HCT116 (cell line): ENCODE measurements around the gene DUSP6. TPM values are rescaled to one million over a fixed set of nuclear protein-coding genes. Genes with fewer than 3 reads are reported as not detected.

Source experiments
- ATAC-seq: fragments of 200-7000 bp; cut with Tn5 transposase; 2 replicates; pipeline ENCODE4 v1.9.1; 2020; ENCODE audit warnings: mild to moderate bottlenecking, moderate library complexity
- BruUV-seq: library from RNA; stranded (reverse); fragments of 400-500 nt; replicated peaks from 2 replicates; lab custom pipeline; 2021; lab: Mats Ljungman, UMichigan
- CTCF ChIA-PET: fragments of 300-600 bp; sonication (Branson Sonifier 250); formaldehyde crosslinking; loops from one replicate; lab custom pipeline; 2021; ENCODE audit warnings: antibody characterized with exemption; lab: Charles Lee
- POLR2A ChIA-PET: fragments of 300-600, 350-600 bp; sonication (Branson Sonifier 250); formaldehyde crosslinking; loops from one replicate; lab custom pipeline; 2021; ENCODE audit warnings: antibody characterized with exemption; lab: Charles Lee
- RAD21 ChIA-PET, 2 experiments: fragments of 300-600 bp; sonication (Branson Sonifier 250); formaldehyde crosslinking; loops; one replicate each; lab custom pipeline; 2023; ENCODE audit warnings: low total read pairs in 2 of 2; ENCODE audit not compliant: uncharacterized antibody in 2 of 2, unreplicated experiment in 2 of 2, low non-redundant PET in 1 of 2; lab: Charles Lee
- DNase-seq: peaks from one replicate; pipeline ENCODE4 v3.0.0-alpha.2; 2010; ENCODE audit warnings: low read depth, low spot score
- H2AFZ ChIP-seq: fragments of 200-600 bp; shearing (Covaris generic), sonication (generic); 2 replicates; pipeline ENCODE4 v1.6.1; 2017; ENCODE audit warnings: low read depth, mixed run types, mixed read lengths, antibody characterized with exemption, low read length; ENCODE audit not compliant: poor library complexity, severe bottlenecking
- H3K27ac ChIP-seq: 2 replicates; pipeline ENCODE4 v1.5.1; 2012; ENCODE audit warnings: low read depth, low read length
- H3K27me3 ChIP-seq: fragments of 200-600 bp; sonication (generic); 2 replicates; pipeline ENCODE4 v1.6.1; 2016; ENCODE audit warnings: mixed run types, low read length, mixed read lengths; ENCODE audit not compliant: insufficient read depth
- H3K36me3 ChIP-seq, 2 experiments: fragments of 200-500 bp in 1 of 2; fragments of 200-600 bp in 1 of 2; sonication (Bioruptor generic) in 1 of 2; sonication (generic) in 1 of 2; 2 replicates each; pipeline versions ENCODE4 v1.5.1 to v1.6.1; 2014 to 2016; ENCODE audit warnings: low read length in 2 of 2, inconsistent platforms in 1 of 2, mixed read lengths in 1 of 2, mixed run types in 1 of 2; ENCODE audit not compliant: insufficient read depth in 2 of 2, control insufficient read depth in 1 of 2
- H3K4me1 ChIP-seq, 2 experiments: fragments of 200-600 bp in 1 of 2; sonication (generic) in 1 of 2; 2 replicates each; pipeline versions ENCODE4 v1.5.1 to v1.6.1; 2012 to 2017; ENCODE audit warnings: low read length in 2 of 2, inconsistent platforms in 1 of 2, mild to moderate bottlenecking in 1 of 2, mixed read lengths in 1 of 2, mixed run types in 1 of 2, moderate library complexity in 1 of 2; ENCODE audit not compliant: insufficient read depth in 2 of 2, control insufficient read depth in 1 of 2
- H3K4me2 ChIP-seq: fragments of 200-600 bp; sonication (generic); 2 replicates; pipeline ENCODE4 v1.6.1; 2017; ENCODE audit warnings: mixed run types, low read length, mixed read lengths
- H3K4me3 ChIP-seq, 2 experiments: fragments of 200-600 bp in 1 of 2; sonication (generic) in 1 of 2; replicated peaks in 1 of 2; 2 replicates each; pipeline ENCODE4 v1.5.1; 2011 to 2016; ENCODE audit warnings: low read length in 2 of 2, control low read depth in 1 of 2, low read depth in 1 of 2, mild to moderate bottlenecking in 1 of 2, mixed read lengths in 1 of 2, mixed run types in 1 of 2
- H3K79me2 ChIP-seq: fragments of 200-600 bp; sonication (generic); 2 replicates; pipeline ENCODE4 v1.6.1; 2017; ENCODE audit warnings: mild to moderate bottlenecking, mixed run types, low read length, moderate library complexity, mixed read lengths; ENCODE audit not compliant: insufficient read depth
- H3K9ac ChIP-seq: fragments of 200-600 bp; sonication (generic); 2 replicates; pipeline ENCODE4 v1.6.1; 2016; ENCODE audit warnings: low read length, mixed read lengths
- H3K9me2 ChIP-seq: fragments of 200-600 bp; sonication (generic), shearing (Covaris generic); 2 replicates; pipeline ENCODE4 v1.6.1; 2017; ENCODE audit warnings: mixed run types, mild to moderate bottlenecking, moderate library complexity; ENCODE audit not compliant: insufficient read depth
- H3K9me3 ChIP-seq, 2 experiments: fragments of 200-500 bp in 1 of 2; fragments of 200-600 bp in 1 of 2; sonication (Bioruptor generic) in 1 of 2; sonication (generic) in 1 of 2; 2 replicates each; pipeline ENCODE4 v1.6.1; 2014 to 2017; ENCODE audit warnings: low read length in 2 of 2, mixed read lengths in 2 of 2, inconsistent platforms in 1 of 2, low read depth in 1 of 2, mild to moderate bottlenecking in 1 of 2, mixed run types in 1 of 2, moderate library complexity in 1 of 2; ENCODE audit not compliant: control insufficient read depth in 1 of 2, insufficient read depth in 1 of 2
- H4K20me1 ChIP-seq: fragments of 200-600 bp; sonication (generic), shearing (Covaris generic); 2 replicates; pipeline ENCODE4 v1.6.1; 2017; ENCODE audit warnings: mixed run types, mild to moderate bottlenecking, moderate library complexity; ENCODE audit not compliant: insufficient read depth
- CEBPB ChIP-seq: IDR thresholded peaks from 2 replicates; pipeline ENCODE4 v1.6.1; 2012; ENCODE audit warnings: low read depth
- EGR1 ChIP-seq: IDR thresholded peaks from 2 replicates; pipeline ENCODE4 v1.6.1; 2012; ENCODE audit warnings: low read depth
- EZH2 ChIP-seq: fragments of 200-600 bp; sonication (generic); IDR thresholded peaks from 2 replicates; pipeline ENCODE4 v1.6.1; 2017; ENCODE audit warnings: antibody characterized with exemption, mixed run types
- EZH2phosphoT487 ChIP-seq: fragments of 200-600 bp; IDR thresholded peaks from 2 replicates; pipeline ENCODE4 v1.6.1; 2018; ENCODE audit warnings: antibody characterized with exemption, borderline replicate concordance
- FOSL1 ChIP-seq: IDR thresholded peaks from 2 replicates; pipeline ENCODE4 v1.6.1; 2012; ENCODE audit warnings: low read depth
- RAD21 ChIP-seq: IDR thresholded peaks from 2 replicates; pipeline ENCODE4 v1.6.1; 2012; ENCODE audit warnings: low read depth, mild to moderate bottlenecking
- SP1 ChIP-seq: IDR thresholded peaks from 2 replicates; pipeline ENCODE4 v1.6.1; 2012; ENCODE audit warnings: low read depth
- SRF ChIP-seq: IDR thresholded peaks from 2 replicates; pipeline ENCODE4 v1.6.1; 2012; ENCODE audit warnings: low read depth
- TCF7L2 ChIP-seq: IDR thresholded peaks from 2 replicates; pipeline ENCODE4 v1.7.0; 2011; ENCODE audit warnings: borderline replicate concordance, inconsistent platforms; ENCODE audit not compliant: insufficient read depth, insufficient read length; ENCODE audit errors: extremely low read depth
- intact Hi-C: fragments of 100-400 bp; cut with micrococcal nuclease; formaldehyde crosslinking; loops from 2 replicates; pipeline ENCODE4 v1.10.0; 2022
- total RNA-seq: library from RNA; stranded (reverse); gene quantifications from one replicate; pipeline ENCODE4 v1.2.1, GENCODE V29; 2021; ENCODE audit not compliant: unreplicated experiment
- TF ChIP-seq, protein P1 (sequence below): IDR thresholded peaks from 2 replicates; pipeline ENCODE4 v1.6.1; 2012
- TF ChIP-seq, protein P2 (sequence below): IDR thresholded peaks from 2 replicates; pipeline ENCODE4 v1.6.1; 2012; ENCODE audit warnings: low read depth
- TF ChIP-seq, protein P3 (sequence below): IDR thresholded peaks from 2 replicates; pipeline ENCODE4 v1.6.1; 2011; ENCODE audit warnings: mild to moderate bottlenecking, low read length, moderate library complexity; ENCODE audit not compliant: insufficient replicate concordance; ENCODE audit errors: extremely low read depth
- TF ChIP-seq, protein P4 (sequence below), 3 experiments: fragments of 200-600 bp in 1 of 3; sonication (generic) in 1 of 3; IDR thresholded peaks in 2 of 3; conservative IDR thresholded peaks in 1 of 3; 2 replicates each; pipeline ENCODE4 v1.5.1; 2012 to 2017; ENCODE audit warnings: low read depth in 2 of 3, low read length in 2 of 3, antibody characterized with exemption in 1 of 3, borderline replicate concordance in 1 of 3, control low read depth in 1 of 3, mild to moderate bottlenecking in 1 of 3, mixed read lengths in 1 of 3, mixed run types in 1 of 3, moderate library complexity in 1 of 3; ENCODE audit not compliant: insufficient read depth in 1 of 3

The DUSP6 gene
- total RNA-seq, 1 experiment from 2014 or later: 219 TPM

DNA sequence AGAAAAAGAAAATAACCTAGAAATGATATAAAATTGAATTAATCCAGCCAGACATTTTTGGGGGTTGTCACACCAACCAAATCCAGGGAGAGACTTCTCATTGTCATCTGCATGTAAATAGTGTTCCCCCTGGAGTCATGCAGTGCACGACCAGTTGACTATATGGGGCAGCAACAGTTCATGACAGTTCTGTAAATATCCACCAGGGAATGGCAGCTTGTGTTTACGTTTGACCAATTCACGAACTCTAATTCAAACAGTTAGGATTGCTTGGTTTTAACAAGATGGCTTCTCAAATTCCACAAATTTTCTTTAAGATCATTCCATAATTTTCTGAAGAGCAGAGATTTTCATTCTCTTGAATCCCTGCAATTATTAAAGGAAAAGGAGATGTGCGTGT, 43.4 kb upstream of the DUSP6 start:
- Histone ChIP-seq H3K27ac (no peak overlapping the region), H3K9me3 (no peaks in the 10 kb centered on the region), H2AFZ (no peak overlapping the region), H3K9ac (no peak overlapping the region), H3K4me1 (peaks cover 0 to 2% of the 10 kb centered on the region in 2 experiments; a peak in 1 of 4 replicates), H3K36me3 (no peaks in the 10 kb centered on the region), H3K79me2 (no peaks in the 10 kb centered on the region), H3K4me2 (no peak overlapping the region), H3K27me3 (no peaks in the 10 kb centered on the region), H3K9me2 (no peaks in the 10 kb centered on the region), H4K20me1 (no peaks in the 10 kb centered on the region), H3K4me3 (no peak overlapping the region)
- ATAC-seq: no peak
- BruUV-seq: no TSS peak
- POLR2A ChIA-PET: no interaction called here
- CTCF ChIA-PET: no interaction called here
- no peak for TF ChIP-seq EGR1
- TF ChIP-seq, protein P1, sequence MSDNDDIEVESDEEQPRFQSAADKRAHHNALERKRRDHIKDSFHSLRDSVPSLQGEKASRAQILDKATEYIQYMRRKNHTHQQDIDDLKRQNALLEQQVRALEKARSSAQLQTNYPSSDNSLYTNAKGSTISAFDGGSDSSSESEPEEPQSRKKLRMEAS: no peak
- no peak for TF ChIP-seq EZH2
- no peak for TF ChIP-seq FOSL1
- TF ChIP-seq, protein P2, sequence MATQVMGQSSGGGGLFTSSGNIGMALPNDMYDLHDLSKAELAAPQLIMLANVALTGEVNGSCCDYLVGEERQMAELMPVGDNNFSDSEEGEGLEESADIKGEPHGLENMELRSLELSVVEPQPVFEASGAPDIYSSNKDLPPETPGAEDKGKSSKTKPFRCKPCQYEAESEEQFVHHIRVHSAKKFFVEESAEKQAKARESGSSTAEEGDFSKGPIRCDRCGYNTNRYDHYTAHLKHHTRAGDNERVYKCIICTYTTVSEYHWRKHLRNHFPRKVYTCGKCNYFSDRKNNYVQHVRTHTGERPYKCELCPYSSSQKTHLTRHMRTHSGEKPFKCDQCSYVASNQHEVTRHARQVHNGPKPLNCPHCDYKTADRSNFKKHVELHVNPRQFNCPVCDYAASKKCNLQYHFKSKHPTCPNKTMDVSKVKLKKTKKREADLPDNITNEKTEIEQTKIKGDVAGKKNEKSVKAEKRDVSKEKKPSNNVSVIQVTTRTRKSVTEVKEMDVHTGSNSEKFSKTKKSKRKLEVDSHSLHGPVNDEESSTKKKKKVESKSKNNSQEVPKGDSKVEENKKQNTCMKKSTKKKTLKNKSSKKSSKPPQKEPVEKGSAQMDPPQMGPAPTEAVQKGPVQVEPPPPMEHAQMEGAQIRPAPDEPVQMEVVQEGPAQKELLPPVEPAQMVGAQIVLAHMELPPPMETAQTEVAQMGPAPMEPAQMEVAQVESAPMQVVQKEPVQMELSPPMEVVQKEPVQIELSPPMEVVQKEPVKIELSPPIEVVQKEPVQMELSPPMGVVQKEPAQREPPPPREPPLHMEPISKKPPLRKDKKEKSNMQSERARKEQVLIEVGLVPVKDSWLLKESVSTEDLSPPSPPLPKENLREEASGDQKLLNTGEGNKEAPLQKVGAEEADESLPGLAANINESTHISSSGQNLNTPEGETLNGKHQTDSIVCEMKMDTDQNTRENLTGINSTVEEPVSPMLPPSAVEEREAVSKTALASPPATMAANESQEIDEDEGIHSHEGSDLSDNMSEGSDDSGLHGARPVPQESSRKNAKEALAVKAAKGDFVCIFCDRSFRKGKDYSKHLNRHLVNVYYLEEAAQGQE: no peak
- no peak for TF ChIP-seq TCF7L2
- TF ChIP-seq EZH2phosphoT487: no peak
- no peak for TF ChIP-seq CEBPB
- TF ChIP-seq, protein P3, sequence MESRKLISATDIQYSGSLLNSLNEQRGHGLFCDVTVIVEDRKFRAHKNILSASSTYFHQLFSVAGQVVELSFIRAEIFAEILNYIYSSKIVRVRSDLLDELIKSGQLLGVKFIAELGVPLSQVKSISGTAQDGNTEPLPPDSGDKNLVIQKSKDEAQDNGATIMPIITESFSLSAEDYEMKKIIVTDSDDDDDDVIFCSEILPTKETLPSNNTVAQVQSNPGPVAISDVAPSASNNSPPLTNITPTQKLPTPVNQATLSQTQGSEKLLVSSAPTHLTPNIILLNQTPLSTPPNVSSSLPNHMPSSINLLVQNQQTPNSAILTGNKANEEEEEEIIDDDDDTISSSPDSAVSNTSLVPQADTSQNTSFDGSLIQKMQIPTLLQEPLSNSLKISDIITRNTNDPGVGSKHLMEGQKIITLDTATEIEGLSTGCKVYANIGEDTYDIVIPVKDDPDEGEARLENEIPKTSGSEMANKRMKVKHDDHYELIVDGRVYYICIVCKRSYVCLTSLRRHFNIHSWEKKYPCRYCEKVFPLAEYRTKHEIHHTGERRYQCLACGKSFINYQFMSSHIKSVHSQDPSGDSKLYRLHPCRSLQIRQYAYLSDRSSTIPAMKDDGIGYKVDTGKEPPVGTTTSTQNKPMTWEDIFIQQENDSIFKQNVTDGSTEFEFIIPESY: no peak
- TF ChIP-seq, protein P4, sequence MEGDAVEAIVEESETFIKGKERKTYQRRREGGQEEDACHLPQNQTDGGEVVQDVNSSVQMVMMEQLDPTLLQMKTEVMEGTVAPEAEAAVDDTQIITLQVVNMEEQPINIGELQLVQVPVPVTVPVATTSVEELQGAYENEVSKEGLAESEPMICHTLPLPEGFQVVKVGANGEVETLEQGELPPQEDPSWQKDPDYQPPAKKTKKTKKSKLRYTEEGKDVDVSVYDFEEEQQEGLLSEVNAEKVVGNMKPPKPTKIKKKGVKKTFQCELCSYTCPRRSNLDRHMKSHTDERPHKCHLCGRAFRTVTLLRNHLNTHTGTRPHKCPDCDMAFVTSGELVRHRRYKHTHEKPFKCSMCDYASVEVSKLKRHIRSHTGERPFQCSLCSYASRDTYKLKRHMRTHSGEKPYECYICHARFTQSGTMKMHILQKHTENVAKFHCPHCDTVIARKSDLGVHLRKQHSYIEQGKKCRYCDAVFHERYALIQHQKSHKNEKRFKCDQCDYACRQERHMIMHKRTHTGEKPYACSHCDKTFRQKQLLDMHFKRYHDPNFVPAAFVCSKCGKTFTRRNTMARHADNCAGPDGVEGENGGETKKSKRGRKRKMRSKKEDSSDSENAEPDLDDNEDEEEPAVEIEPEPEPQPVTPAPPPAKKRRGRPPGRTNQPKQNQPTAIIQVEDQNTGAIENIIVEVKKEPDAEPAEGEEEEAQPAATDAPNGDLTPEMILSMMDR (IDR thresholded peaks at IDR 0.05 in 2 of 3, conservative IDR thresholded peaks at IDR 0.05 in 1 of 3; ENCODE audit: borderline replicate concordance in 1 of 3, insufficient read depth in 1 of 3, low read depth in 2 of 3, low read length in 2 of 3): no peak
- no peak for TF ChIP-seq RAD21
- TF ChIP-seq SRF: no peak
- no peak for TF ChIP-seq SP1
- RAD21 ChIA-PET: no interaction called here
- no peak for DNase-seq
- intact Hi-C loops: no loop called here
